ENCODE measurements around the gene GABARAP. TPM values are rescaled to one million over a fixed set of nuclear protein-coding genes. Genes with fewer than 3 reads are reported as not detected.

The GABARAP gene
- total and polyA plus RNA-seq, 2 of the 13 experiments (the other 11 are each of a cell fraction or from before 2014, with no cell fraction given): 161 to 310 TPM

- TF ChIP-seq DMTF1 (CRISPR knock-in tag; IDR thresholded peaks at IDR 0.05) (no peak), ZNF18 (CRISPR knock-in tag; IDR thresholded peaks at IDR 0.05; ENCODE audit: insufficient replicate concordance) (no peak), ZNF354B (CRISPR knock-in tag; IDR thresholded peaks at IDR 0.05) (no peak), IRF1 (CRISPR knock-in tag; IDR thresholded peaks at IDR 0.05; ENCODE audit: low read depth) (no peak), SRSF1 (optimal IDR thresholded peaks at IDR 0.05; ENCODE audit: low read depth, low read length) (peak; percentile 75), NFE2L2 (IDR thresholded peaks at IDR 0.05; ENCODE audit: low read length) (no peak), ZNF251 (CRISPR knock-in tag; IDR thresholded peaks at IDR 0.05) (0 out of 2 replicates have a peak, but pooled peaks have one; percentile 85), POGK (CRISPR knock-in tag; conservative IDR thresholded peaks at IDR 0.05) (peak; percentile 58; the same call in 1 of the 2 replicates), ZNF124 (CRISPR knock-in tag; IDR thresholded peaks at IDR 0.05) (no peak), MNT (IDR thresholded peaks at IDR 0.05) (peak; percentile 97), MTF2 (CRISPR knock-in tag; IDR thresholded peaks at IDR 0.05; ENCODE audit: borderline replicate concordance) (no peak), ZNF841 (CRISPR knock-in tag; IDR thresholded peaks at IDR 0.05; ENCODE audit: borderline replicate concordance) (no peak), MEIS2 (CRISPR knock-in tag; IDR thresholded peaks at IDR 0.05) (peak; percentile 56; the same call in 1 of the 2 replicates), MYPOP (CRISPR knock-in tag; IDR thresholded peaks at IDR 0.05) (peak; percentile 31; the same call in 1 of the 2 replicates), ZFYVE20 (CRISPR knock-in tag; IDR thresholded peaks at IDR 0.05; ENCODE audit: borderline replicate concordance, low read depth) (no peak), SNAPC5 (CRISPR knock-in tag; IDR thresholded peaks at IDR 0.05; ENCODE audit: borderline replicate concordance) (no peak)
These were observed 7.9 kb downstream of the GABARAP start, which contains the start of gene DVL2 (continued) for GRCh38 chr17:7234083-7234951.
